Erythroblast (primary cell): ENCODE data around the gene ZNRF3.
"Not testable (repeated sequence)": the region's sequence is repeated elsewhere in the genome, so short reads cannot be mapped to it uniquely, and the experiment has no call there.

ENCODE experiments used
- DNase-seq, 2 experiments: peaks; one replicate each; lab custom pipeline; 2025; lab: John Stamatoyannopoulos, UW
- GATA1 ChIP-seq: IDR thresholded peaks from 2 replicates; pipeline ENCODE4 v1.6.1; 2011; ENCODE audit warnings: low read depth, mild to moderate bottlenecking, control low read depth, low read length, moderate library complexity
- POLR2A ChIP-seq: IDR thresholded peaks from 2 replicates; pipeline ENCODE4 v1.6.1; 2011; ENCODE audit warnings: mild to moderate bottlenecking, low read length

Gene ZNRF3

DNA sequence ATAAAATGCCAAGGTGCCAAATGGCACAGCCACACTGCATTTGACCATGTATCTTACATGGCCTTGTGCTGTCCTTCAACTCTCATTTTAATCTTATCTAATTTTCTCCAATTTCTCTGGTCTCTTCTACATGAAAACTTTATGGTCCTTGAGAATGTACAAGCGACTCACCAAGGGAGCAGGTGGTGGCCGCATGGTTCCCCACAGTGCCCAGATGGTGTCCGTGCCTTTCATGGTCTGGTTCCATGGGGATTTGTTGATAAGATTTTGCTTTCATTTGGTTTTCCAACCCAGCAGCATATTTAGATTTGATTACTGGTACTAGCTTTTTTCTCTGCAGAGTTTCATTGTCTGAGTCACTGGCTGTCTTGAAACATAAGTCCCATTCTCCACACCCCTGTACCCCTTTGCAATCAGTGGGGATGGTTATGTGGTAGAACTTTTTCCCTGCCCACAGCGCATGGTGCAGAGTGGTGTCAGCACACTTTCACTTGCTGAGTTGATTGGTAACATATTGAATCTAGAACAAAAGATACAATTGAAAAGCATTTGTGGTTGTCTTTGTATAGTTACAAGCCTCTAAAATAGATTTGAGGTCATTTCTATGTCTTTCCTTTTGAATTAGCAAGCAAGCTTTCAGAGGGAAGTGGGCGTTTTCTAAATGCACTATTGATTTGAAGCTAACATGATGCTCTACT lies 24.1 kb downstream of the ZNRF3 start:
- TF ChIP-seq GATA1: no peak
- no peak for TF ChIP-seq POLR2A
- DNase-seq: no peak

DNA sequence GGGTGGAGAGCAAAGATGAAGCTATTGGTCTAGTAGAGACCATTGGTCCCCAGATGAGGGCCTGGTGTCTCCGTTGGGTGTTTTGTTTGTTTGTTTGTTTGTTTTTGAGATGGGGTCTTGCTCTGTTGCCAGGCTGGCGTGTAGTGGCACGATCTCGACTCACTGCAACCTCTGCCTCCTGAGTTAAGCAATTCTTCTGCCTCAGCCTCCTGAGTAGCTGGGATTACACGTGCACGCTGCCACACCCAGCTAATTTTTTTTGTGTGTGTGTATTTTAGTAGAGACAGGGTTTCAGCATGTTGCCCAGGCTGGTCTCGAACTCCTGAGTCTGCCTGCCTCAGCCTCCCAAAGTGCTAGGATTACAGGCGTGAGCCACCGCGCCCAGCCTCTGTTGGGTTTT lies 25.4 kb downstream of the ZNRF3 start:
- DNase-seq: not testable (repeated sequence)

DNA sequence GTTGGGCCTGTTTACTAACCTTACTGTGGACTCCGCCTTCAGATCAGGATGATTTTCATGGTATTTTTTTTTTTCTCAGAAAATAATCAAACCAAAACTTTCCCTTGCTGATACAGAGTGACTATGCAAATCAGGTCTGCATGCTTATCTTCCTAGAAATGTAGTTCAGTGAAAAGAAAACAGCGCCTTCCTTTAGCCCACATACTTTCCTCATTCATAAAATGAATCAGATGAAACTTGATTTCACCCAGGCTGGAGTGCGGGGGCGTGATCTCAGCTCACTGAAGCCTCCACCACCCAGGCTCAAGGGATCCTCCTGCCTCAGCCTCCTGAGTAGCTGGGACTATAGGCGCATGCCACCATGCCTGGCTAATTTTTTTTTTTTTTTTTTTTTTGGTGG lies 26.0 kb downstream of the ZNRF3 start:
- TF ChIP-seq POLR2A (no peak), GATA1 (no peak)
- DNase-seq: peak; percentile 38 to 44

DNA sequence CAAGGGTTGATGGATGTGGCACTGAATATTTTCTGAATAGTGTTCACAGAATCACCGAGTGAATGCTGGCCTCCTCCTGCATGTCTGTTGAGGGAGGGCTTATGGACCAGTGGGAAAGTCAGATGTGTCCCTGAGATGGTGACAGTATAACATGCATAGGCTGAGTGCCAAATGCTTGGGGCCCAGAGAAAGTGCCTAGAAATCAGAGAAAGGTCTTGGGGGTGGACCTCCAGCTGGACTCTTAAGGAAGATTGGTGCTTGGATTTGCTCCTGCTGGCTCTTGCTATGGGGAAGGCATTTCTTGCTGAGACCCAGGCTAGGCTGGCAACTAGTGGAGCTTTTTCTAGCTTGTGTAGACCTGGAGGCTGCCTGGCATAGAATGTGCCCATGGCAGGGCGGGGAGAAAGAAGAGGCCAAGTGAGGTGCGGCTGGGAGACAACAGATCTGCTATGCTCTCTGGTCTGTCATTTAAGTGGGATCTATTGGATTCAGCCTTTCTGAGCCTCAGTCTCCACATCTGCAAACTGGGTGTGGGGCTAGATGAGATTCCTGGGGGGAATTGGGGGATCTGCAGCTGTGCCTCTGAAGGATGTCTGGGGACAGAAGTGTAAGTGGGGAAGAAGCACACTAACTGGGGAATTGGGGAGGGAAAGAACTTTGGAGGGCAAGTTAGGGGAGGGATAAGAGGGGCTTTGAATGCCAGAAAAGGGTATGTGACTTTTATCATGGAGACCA lies 27.4 kb downstream of the ZNRF3 start:
- DNase-seq: no peak
- TF ChIP-seq GATA1 (no peak), POLR2A (no peak)

DNA sequence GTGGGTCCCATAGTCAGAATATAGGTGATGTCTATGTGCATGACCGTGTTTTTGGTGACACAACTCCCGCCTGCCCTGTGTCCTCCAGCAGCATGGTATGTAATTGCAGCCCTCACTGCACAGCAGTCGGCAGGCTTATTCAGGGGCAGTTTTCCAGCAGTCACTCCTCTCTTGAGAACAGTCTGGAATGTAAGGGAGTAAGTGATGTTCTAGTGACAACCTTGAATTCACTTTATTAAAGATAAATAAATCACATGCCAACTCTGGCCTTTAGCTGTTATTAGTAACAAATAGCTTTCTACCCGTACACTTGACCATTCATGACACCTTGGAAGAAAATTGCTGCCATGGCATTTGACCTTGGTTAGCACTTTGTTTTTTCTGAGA lies 27.9 kb downstream of the ZNRF3 start:
- TF ChIP-seq POLR2A: no peak
- no peak for TF ChIP-seq GATA1
- DNase-seq: no peak

DNA sequence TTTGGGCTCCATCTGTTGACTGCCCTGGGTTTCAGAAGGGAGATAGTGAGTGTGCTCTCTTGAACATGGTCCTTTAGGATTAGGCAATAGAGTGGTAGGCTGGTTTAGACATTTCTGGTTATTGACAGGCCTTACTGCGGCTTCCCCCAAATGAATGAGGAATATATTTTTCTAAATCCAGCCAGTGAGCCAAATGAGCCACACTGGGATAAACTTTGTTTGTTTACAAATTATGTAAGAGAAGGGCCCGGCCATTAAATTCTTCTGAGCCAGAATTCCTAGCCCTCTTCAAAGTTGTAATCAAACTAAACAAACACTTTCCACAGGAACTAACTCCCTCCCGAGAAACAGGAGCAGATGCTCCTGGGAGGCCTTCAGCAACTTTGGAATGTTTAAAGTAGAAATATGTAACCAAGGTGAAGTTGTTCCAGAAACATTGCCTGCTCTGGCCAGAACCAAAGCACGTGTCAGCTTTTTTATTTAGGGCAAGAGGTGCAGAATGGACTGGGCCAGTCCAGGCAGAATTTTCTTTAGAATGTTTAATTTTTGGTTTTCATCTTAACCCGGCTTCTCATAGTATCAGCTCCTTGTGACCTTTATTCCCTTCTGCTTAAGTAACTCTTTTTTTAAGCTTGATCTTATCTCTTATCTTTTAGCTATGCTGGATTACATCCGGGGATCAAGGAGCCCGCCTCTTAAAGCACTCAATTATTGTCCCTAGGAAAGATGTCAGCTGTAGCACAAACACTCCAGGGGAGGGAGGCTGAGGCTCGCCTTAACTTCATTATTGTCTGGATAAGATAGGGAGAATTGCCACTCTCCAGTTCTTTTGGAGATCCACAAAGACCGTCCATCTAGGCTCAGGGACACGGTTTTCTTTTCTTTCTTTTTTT lies 28.7 kb downstream of the ZNRF3 start:
- no peak for TF ChIP-seq POLR2A
- TF ChIP-seq GATA1: no peak

DNA sequence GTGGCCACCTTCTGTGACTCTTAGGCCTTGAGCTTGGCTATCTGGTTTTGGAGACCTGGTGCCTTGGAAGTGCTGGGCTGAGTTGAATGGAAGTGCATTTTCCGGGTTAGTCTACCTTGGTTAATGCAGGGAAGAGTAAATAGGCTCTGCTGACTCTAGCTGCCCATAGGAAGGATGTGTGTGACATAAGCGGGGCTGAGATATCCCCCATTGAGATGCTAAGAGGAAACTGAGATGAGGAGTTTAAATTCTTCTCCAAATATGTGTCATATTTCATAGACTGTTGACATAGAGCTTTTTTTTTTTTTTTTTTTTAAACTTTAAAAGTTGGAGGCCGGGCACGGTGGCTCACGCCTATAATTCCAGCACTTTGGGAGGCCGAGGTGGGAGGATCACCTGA lies 30.8 kb downstream of the ZNRF3 start:
- TF ChIP-seq POLR2A (no peak), GATA1 (no peak)
- DNase-seq: no peak

More for the DNA sequence above, 28.7 kb downstream of the ZNRF3 start:
- no peak for DNase-seq

DNA sequence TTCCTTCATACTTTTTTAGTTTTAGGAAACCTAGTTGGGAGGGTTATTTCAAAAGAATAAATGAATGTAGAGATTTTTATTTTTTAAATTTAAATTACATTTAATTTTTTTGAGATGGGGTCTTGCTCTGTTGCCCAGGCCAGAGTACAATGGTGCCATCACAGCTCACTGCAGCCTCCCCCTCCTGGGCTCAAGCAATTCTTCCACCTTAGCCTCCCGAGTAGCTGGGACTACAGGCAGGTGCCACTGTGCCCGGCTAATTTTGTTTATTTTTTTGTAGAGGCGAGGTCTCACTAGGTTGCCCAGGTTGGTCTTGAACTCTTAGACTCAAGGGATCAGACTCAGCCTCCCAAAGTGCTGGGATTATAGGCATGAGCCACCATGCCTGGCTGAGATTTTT lies 32.6 kb downstream of the ZNRF3 start:
- TF ChIP-seq POLR2A (no peak), GATA1 (no peak)
- DNase-seq: no peak

DNA sequence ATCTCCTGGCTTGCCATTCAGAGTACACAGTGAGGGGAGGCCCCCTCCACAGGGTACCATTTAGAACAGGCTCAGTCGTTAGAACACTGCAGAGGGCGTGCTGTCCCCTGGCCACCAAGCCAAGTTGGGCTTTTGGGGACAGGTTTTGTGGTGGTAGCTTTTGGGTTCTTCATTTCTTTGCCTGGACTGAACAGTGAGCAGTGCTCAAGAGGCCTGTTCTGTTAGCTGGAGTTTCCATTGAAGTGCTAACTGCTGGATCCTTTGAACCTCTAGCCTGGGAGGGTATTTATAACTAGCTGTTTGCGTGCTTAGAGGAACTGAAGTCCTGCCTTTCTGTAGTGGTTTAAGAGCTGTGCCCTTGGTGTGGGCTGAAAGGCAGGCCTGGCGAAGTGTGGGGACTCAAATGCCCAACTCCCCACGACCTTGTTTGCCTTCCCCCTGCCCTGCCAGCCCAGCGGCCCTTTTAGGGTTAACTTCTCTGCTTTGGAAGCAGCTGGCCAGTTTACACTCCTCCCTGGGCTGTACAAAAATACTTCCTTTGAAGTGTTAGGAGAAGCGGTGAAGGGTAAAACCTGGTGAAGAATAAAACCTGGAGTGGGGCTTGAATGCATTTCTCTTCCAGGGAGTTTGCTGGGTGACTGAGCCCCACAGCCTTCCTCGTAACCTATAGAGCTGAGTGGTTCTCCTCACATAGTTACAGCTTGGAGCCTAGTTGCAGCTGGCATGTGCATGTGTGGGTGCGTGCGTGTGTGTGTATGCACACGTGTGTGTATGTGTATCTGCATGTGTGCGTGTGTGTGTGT lies 34.6 kb downstream of the ZNRF3 start:
- TF ChIP-seq GATA1 (no peak), POLR2A (no peak)
- no peak for DNase-seq

DNA sequence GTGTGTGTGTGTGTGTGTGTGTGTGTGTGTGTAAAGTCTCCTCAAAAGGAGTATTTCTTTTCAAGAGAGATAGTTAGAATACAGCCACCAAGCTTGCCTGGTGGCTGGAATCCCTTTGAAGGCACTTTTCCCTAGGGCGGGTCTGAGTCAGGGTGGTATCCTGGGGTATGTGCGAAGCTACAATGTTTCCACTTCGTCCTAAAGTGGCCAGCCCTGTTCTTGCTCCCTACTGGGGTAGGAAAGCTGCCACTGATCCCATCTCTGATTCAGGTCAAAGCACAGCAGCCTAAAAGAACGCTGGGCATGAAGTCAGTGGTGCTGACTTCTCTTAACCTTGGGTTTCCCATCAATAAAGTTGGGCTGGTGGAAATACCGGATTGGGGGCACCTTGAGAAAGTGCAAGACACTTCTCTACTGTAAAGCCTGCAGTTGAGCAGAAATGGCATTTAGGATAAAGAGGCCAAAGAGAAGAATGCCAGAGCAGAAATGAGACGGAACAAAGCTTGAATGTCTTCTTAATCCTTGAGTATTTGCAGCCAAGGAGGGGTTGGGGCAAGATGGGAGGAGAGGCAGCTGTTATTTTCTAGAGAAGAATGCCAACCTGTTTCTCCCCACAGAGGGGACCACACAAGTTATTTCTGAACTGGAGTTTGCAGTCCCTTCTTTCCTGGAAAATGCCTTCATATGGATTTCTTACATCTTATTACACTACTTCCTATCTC lies 35.3 kb downstream of the ZNRF3 start:
- DNase-seq: no peak
- no peak for TF ChIP-seq GATA1
- no peak for TF ChIP-seq POLR2A

DNA sequence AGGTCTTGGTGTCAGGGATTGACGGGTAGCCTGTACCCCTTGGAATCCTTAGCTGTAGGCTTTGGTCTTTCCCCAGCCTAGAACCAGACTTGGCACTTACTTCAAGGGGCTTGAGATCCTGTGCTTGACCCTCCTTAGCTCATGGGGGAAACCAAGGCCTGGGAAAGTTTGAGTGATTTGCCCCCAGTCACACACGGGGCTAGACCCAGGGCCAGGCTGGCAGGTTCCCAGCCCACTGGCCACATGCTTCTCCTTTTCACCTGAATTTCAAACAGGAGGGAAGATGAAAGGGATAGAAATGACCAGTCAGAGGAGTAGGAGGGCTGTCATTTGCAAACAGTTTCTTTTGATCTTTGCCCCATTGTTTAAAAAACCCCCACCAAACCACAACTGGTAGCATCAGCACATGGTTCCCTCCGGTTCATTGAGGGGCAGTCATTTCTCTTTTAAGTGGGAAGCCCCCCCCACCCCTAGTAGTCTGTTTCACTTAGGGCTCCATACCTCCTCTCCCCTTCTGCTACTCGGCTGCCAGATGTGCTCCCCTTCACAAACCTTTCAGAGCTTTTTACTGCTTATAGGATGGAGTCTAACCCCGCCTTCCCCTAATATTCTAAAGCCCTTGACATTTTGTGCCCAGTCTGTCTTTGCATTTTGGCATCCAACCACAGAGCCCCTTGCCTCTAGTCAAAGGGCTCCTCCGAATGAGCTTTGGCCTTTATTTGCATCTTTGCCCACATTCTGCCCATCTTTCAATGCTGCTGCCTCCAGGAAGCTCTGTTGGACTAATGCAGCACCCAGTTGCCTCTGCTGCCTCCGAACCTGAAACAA lies 37.6 kb downstream of the ZNRF3 start:
- TF ChIP-seq GATA1 (no peak), POLR2A (no peak)
- DNase-seq: no peak

DNA sequence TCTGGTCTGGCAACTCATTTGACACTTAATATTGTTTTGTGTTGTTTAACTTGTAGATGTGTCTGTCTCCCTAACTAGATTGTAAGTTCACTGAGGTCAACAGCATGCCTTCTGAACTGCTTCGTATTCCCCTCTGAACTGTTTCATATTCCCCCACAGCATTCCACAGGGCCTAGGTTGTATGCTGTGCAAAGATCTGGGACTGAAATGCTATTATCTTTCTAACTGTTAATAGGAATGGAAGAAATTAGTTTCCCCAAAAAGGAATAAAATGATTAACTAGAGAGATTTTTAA lies 38.2 kb downstream of the ZNRF3 start:
- no peak for TF ChIP-seq POLR2A
- no peak for TF ChIP-seq GATA1
- no peak for DNase-seq
